PC-3 (cell line): ENCODE data around the gene ARFGEF2. TPM values are rescaled to one million over a fixed set of nuclear protein-coding genes. Genes with fewer than 3 reads are reported as not detected.
A peak's percentile ranks its signal among the peaks of the same experiment; 100 is the strongest.

ENCODE experiments used
- ATAC-seq: fragments of 200-7000 bp; cut with Tn5 transposase; 2 replicates; pipeline ENCODE4 v1.9.1; 2020; ENCODE audit warnings: mild to moderate bottlenecking, moderate library complexity
- BruUV-seq: library from RNA; stranded (reverse); fragments of 400-500 nt; replicated peaks from 2 replicates; lab custom pipeline; 2021; lab: Mats Ljungman, UMichigan
- CTCF ChIA-PET: fragments of 300-600 bp; sonication (Branson Sonifier 250); formaldehyde crosslinking; loops from one replicate; lab custom pipeline; 2022; ENCODE audit warnings: antibody characterized with exemption; lab: Charles Lee
- POLR2A ChIA-PET: fragments of 300-600 bp; sonication (Branson Sonifier 250); formaldehyde crosslinking; loops from one replicate; lab custom pipeline; 2022; ENCODE audit warnings: antibody characterized with exemption; ENCODE audit not compliant: unreplicated experiment; lab: Charles Lee
- DNase-seq: peaks from one replicate; pipeline ENCODE4 v3.0.0-alpha.2; 2015
- H2AFZ ChIP-seq: fragments of 300-600 bp; sonication (generic); 2 replicates; pipeline ENCODE4 v1.6.0; 2016; ENCODE audit warnings: antibody characterized with exemption, low read length
- H3F3A ChIP-seq: fragments of 300-600 bp; sonication (generic); one replicate; pipeline ENCODE4 v1.6.0; 2017; ENCODE audit warnings: antibody characterized with exemption, low read length, control low read depth, mild to moderate bottlenecking; ENCODE audit not compliant: unreplicated experiment
- H3K27ac ChIP-seq: fragments of 300-600 bp; sonication (generic); 2 replicates; pipeline ENCODE4 v1.5.1; 2016; ENCODE audit warnings: mild to moderate bottlenecking, low read length
- H3K27me3 ChIP-seq: fragments of 300-600 bp; sonication (generic); 2 replicates; pipeline ENCODE4 v1.6.1; 2016; ENCODE audit warnings: low read length, mixed read lengths
- H3K36me3 ChIP-seq: fragments of 300-600 bp; sonication (generic); 2 replicates; pipeline ENCODE4 v1.6.1; 2016; ENCODE audit warnings: low read depth, mixed run types, low read length, mixed read lengths
- H3K4me1 ChIP-seq: fragments of 300-600 bp; sonication (generic); 2 replicates; pipeline ENCODE4 v1.5.1; 2016; ENCODE audit warnings: low read length; ENCODE audit not compliant: insufficient read depth
- H3K4me2 ChIP-seq: fragments of 300-600 bp; sonication (generic); 2 replicates; pipeline ENCODE4 v1.6.0; 2016; ENCODE audit warnings: low read length
- H3K4me3 ChIP-seq: fragments of 300-600 bp; sonication (generic); 2 replicates; pipeline ENCODE4 v1.5.1; 2016; ENCODE audit warnings: mild to moderate bottlenecking, low read length, mixed read lengths
- H3K79me2 ChIP-seq: fragments of 300-600 bp; sonication (generic); 2 replicates; pipeline ENCODE4 v1.6.1; 2017; ENCODE audit warnings: low read length, mixed read lengths
- H3K9ac ChIP-seq: fragments of 300-600 bp; sonication (generic); 2 replicates; pipeline ENCODE4 v1.6.0; 2016; ENCODE audit warnings: mild to moderate bottlenecking, low read length
- H3K9me2 ChIP-seq: fragments of 300-600 bp; sonication (generic); replicated peaks from 2 replicates; pipeline ENCODE4 v1.6.1; 2016; ENCODE audit warnings: mixed run types, low read length, mixed read lengths
- H3K9me3 ChIP-seq: fragments of 300-600 bp; sonication (generic); 2 replicates; pipeline ENCODE4 v1.6.1; 2016; ENCODE audit warnings: low read length, mixed read lengths
- H4K20me1 ChIP-seq: fragments of 300-600 bp; sonication (generic); 2 replicates; pipeline ENCODE4 v1.6.1; 2016; ENCODE audit warnings: low read length, mixed read lengths
- EZH2 ChIP-seq: fragments of 300-600 bp; sonication (generic); IDR thresholded peaks from one replicate; pipeline ENCODE4 v1.6.1; 2017; ENCODE audit warnings: antibody characterized with exemption, mild to moderate bottlenecking, low read length; ENCODE audit not compliant: unreplicated experiment
- EZH2phosphoT487 ChIP-seq: fragments of 300-600 bp; sonication (generic); IDR thresholded peaks from 2 replicates; pipeline ENCODE4 v1.6.1; 2018; ENCODE audit warnings: mild to moderate bottlenecking, antibody characterized with exemption, low read length, borderline replicate concordance
- intact Hi-C: fragments of 100-400 bp; cut with micrococcal nuclease; formaldehyde crosslinking; loops from 2 replicates; pipeline ENCODE4 v1.9.0; 2023
- total RNA-seq: library from RNA; depleted of rRNA; stranded (reverse); fragments of >200 nt; gene quantifications from 2 replicates; pipeline ENCODE4 v1.2.3, GENCODE V29; 2014
- TF ChIP-seq, protein P1 (sequence below): fragments of 300-600 bp; sonication (generic); conservative IDR thresholded peaks from 2 replicates; pipeline ENCODE4 v1.5.1; 2017; ENCODE audit warnings: antibody characterized with exemption, low read depth, mild to moderate bottlenecking, low read length

Gene ARFGEF2
- total RNA-seq, 1 experiment from 2014 or later: 33.5 TPM

DNA sequence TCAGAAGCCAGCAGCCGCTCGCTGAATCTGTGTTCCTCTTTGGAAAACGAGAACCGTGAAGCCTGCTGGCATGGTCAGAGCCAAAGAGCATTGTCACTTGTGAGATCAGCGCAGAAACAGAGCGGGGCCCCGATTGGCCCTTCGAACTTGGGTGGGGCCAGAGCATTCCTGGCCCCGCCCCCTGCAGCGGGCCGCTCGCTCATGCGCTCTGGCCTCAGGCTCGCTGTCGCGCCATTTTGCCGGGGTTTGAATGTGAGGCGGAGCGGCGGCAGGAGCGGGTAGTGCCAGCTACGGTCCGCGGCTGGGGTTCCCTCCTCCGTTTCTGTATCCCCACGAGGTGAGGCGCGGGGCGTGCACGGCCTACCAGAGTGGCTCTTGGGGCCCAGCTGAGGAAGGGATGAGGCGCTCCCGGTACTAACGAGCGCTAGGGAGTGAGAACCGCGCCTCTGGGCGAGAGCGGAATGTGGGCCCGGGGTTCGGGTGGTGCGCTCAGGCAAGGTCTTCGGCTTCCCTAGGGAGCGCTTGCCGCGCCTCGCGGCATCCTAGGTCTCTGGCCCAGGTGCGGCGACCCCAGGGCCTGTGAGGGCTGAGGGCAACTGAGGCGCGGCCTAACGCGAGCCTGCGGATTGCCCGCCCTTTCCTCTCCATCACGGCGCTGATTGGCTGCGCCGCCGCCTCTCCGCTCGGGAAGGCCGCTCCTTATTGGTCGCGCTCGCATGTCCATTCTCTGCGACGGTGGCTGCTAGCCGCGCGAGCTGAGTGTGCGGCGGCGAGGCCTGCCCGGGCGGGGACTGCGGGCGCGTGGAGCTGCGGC, 124.8 kb downstream of the ARFGEF2 start, which contains the start of gene CSE1L:
CSE1L (plus strand) TSS at position 226 of the 814 bp plus-strand sequence. CDS start 12,152 bp downstream, outside the sequence.
- Histone ChIP-seq H3K79me2 (peaks cover 48% of the 10 kb centered on the region), H3K4me1 (peaks cover 25% of the 10 kb centered on the region), H3K36me3 (peaks cover 29% of the 10 kb centered on the region), H3K4me2 (peak within 1 kb of the TSS; percentile 86), H3K9ac (peak within 1 kb of the TSS; percentile 95), H4K20me1 (peaks cover 31% of the 10 kb centered on the region), H3K9me2 (no peaks in the 10 kb centered on the region), H3F3A (no peaks in the 10 kb centered on the region), H2AFZ (peak within 1 kb of the TSS; percentile 83), H3K27ac (peak within 1 kb of the TSS; percentile 73), H3K4me3 (peak within 1 kb of the TSS; percentile 96), H3K9me3 (no peaks in the 10 kb centered on the region), H3K27me3 (no peaks in the 10 kb centered on the region)
- intact Hi-C loops: no loop called here
- POLR2A ChIA-PET: interaction anchor here (0.5 to 0.9 kb wide), 4 partner anchors 171 to 1074 kb away, joined by 4 to 12 read pairs (median 8); no protein-coding TSS in a partner anchor
- TF ChIP-seq, protein P1, sequence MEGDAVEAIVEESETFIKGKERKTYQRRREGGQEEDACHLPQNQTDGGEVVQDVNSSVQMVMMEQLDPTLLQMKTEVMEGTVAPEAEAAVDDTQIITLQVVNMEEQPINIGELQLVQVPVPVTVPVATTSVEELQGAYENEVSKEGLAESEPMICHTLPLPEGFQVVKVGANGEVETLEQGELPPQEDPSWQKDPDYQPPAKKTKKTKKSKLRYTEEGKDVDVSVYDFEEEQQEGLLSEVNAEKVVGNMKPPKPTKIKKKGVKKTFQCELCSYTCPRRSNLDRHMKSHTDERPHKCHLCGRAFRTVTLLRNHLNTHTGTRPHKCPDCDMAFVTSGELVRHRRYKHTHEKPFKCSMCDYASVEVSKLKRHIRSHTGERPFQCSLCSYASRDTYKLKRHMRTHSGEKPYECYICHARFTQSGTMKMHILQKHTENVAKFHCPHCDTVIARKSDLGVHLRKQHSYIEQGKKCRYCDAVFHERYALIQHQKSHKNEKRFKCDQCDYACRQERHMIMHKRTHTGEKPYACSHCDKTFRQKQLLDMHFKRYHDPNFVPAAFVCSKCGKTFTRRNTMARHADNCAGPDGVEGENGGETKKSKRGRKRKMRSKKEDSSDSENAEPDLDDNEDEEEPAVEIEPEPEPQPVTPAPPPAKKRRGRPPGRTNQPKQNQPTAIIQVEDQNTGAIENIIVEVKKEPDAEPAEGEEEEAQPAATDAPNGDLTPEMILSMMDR: no peak
- no peak for TF ChIP-seq EZH2phosphoT487
- no peak for TF ChIP-seq EZH2
- ATAC-seq: peak; percentile 92
- BruUV-seq: TSS peak; percentile 41
- CTCF ChIA-PET: no interaction called here
- peak; percentile 99 for DNase-seq

DNA sequence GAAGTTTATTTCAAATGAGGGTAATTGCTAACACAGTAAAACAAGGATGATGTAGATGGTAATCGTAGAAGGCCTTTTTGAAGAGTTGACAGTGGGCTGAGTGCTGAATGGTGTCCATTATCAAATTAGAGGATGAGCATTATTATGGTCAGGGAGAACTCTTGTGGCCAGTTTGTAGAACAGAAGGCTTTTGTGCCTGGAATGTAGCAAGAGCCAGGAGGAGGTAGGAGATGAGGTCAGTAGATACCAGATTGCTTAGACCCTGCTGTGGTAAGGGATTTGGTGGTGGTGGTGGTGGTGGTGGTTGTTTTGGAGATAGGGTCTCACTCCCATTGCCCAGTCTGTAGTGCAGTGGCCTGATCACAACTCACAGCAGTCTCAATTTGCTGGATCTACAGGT, 130.8 kb downstream of the ARFGEF2 start:
- intact Hi-C loops: no loop called here
- H3K27me3 ChIP-seq: no peaks in the 10 kb centered on the region
- H3K79me2 ChIP-seq: peaks cover 100% of the 10 kb centered on the region
- no peaks in the 10 kb centered on the region for H3K9me2 ChIP-seq
- H4K20me1 ChIP-seq: peaks cover 90% of the 10 kb centered on the region
- no peak overlapping the region for H3K9ac ChIP-seq
- H3K4me3 ChIP-seq: no peak overlapping the region
- TF ChIP-seq, protein P1: no peak
- TF ChIP-seq EZH2 (no peak), EZH2phosphoT487 (no peak)
- H3K36me3 ChIP-seq: peaks cover 61% of the 10 kb centered on the region
- H3K27ac ChIP-seq: no peak overlapping the region
- no TSS peak for BruUV-seq
- peaks cover 19% of the 10 kb centered on the region for H3K4me1 ChIP-seq
- no peak overlapping the region for H2AFZ ChIP-seq
- CTCF ChIA-PET: interaction anchor here (0.6 kb wide), 1 partner anchor 24 kb away, joined by 7 read pairs; no protein-coding TSS in a partner anchor
- ATAC-seq: no peak; the same call in 1 of the 2 replicates
- H3K9me3 ChIP-seq: no peaks in the 10 kb centered on the region
- no peak for DNase-seq
- POLR2A ChIA-PET: no interaction called here
- no peaks in the 10 kb centered on the region for H3F3A ChIP-seq
- no peak overlapping the region for H3K4me2 ChIP-seq
